GM21526 (cell line): ENCODE data around the gene ADGRB3.

ENCODE experiments used
- ATAC-seq: cut with Tn5 transposase; IDR thresholded peaks from one replicate; pipeline ENCODE4 v1.9.1; 2021; ENCODE audit warnings: moderate library complexity; ENCODE audit not compliant: unreplicated experiment, low FRiP score

The ADGRB3 gene

GRCh38 chr6:69289689-69290495 is 654.8 kb downstream of the ADGRB3 start:
- no peak for ATAC-seq

- no peak for ATAC-seq
Measured at GRCh38 chr6:69293471-69293870, 658.4 kb downstream of the ADGRB3 start.

GRCh38 chr6:69294407-69294806 is 659.3 kb downstream of the ADGRB3 start:
- no peak for ATAC-seq

GRCh38 chr6:69294862-69295261 is 659.8 kb downstream of the ADGRB3 start:
- ATAC-seq, result no peak

- no peak for ATAC-seq
Measured at GRCh38 chr6:69303382-69303781, 668.3 kb downstream of the ADGRB3 start.

- ATAC-seq, result no peak
Measured at GRCh38 chr6:69305456-69305855, 670.4 kb downstream of the ADGRB3 start.

- no peak for ATAC-seq
Measured at GRCh38 chr6:69308584-69308983, 673.5 kb downstream of the ADGRB3 start.

- no peak for ATAC-seq
Measured at GRCh38 chr6:69311888-69312287, 676.8 kb downstream of the ADGRB3 start.

- ATAC-seq, result no peak
Measured at GRCh38 chr6:69314001-69314400, 678.9 kb downstream of the ADGRB3 start.

- no peak for ATAC-seq
Measured at GRCh38 chr6:69314531-69314930, 679.4 kb downstream of the ADGRB3 start.

- ATAC-seq, result no peak
Measured at GRCh38 chr6:69331886-69332285, 696.8 kb downstream of the ADGRB3 start.

GRCh38 chr6:69337311-69337710 is 702.2 kb downstream of the ADGRB3 start:
- no peak for ATAC-seq

- no peak for ATAC-seq
Measured at GRCh38 chr6:69338431-69339162, 703.5 kb downstream of the ADGRB3 start.

GRCh38 chr6:69339163-69339550 is 704.1 kb downstream of the ADGRB3 start:
- no peak for ATAC-seq

- no peak for ATAC-seq
Measured at GRCh38 chr6:69340196-69340595, 705.1 kb downstream of the ADGRB3 start.

- ATAC-seq, result no peak
Measured at GRCh38 chr6:69343851-69344250, 708.8 kb downstream of the ADGRB3 start.

- no peak for ATAC-seq
Measured at GRCh38 chr6:69349771-69350170, 714.7 kb downstream of the ADGRB3 start.

- no peak for ATAC-seq
Measured at GRCh38 chr6:69362209-69362608, 727.1 kb downstream of the ADGRB3 start.

- no peak for ATAC-seq
Measured at GRCh38 chr6:69366831-69367230, 731.7 kb downstream of the ADGRB3 start.

GRCh38 chr6:69368613-69369012 is 733.5 kb downstream of the ADGRB3 start:
- ATAC-seq, result no peak

- no peak for ATAC-seq
Measured at GRCh38 chr6:69370763-69371162, 735.7 kb downstream of the ADGRB3 start.

GRCh38 chr6:69378326-69378725 is 743.2 kb downstream of the ADGRB3 start:
- ATAC-seq, result no peak
